Activated T-cell treated with anti-CD3 and anti-CD28 coated beads, Interleukin-2, amount 50 U/mL, for 48 hours (primary cell): ENCODE measurements around the gene KRTAP10-8.
A peak's percentile ranks its signal among the peaks of the same experiment; 100 is the strongest.
"Not testable (repeated sequence)": the region's sequence is repeated elsewhere in the genome, so short reads cannot be mapped to it uniquely, and the experiment has no call there.

ENCODE experiments used
- DNase-seq, 2 experiments: peaks; one replicate each; pipeline ENCODE4 v3.0.0-alpha.2; 2020

The KRTAP10-8 gene

GRCh38 chr21:44579056-44579832 is 32.6 kb upstream of the KRTAP10-8 start:
- DNase-seq: no peak

DNA sequence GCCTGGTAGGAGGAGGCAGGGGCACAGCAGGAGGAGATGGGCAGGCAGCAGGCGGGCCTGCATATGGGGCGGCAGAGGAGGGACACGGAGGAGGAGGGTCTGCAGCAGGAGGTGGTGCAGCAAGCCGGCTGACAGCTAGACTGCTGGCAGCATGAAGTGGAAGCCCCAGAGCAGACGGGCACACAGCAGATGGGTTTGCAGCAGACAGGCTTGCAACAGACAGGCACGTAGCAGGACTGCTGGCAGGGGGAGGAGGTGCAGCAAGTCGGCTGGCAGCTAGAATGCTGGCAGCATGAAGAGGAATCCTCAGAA is 32.1 kb upstream of the KRTAP10-8 start:
- DNase-seq: no peak

DNA sequence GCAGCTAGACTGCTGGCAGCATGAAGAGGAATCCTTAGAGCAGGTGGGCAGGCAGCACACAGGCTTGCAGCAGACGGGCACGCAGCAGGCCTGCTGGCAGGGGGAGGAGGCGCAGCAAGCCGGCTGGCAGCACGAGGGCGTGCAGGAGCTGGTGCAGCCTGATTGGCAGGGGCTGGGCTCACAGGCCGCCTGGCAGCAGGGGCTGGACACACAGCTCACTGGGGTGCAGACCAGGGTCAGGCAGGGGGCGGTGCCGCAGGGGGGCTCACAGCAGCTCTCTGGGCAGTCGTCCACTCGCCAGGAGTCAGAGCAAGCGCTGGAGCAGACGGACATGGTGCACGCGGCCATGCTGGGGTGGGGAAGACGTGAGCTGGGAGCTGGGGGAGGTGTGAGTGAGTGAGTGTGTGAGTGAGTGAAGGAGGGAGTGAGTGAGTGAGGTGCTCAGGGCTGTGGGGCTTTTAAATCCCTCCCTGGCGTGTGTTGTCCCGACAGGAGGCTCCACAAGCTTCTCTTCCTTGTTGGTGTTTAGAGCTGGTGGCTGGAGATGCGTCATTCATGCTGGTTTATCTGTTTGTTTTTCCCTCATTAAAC is 31.6 kb upstream of the KRTAP10-8 start, which contains the start of gene KRTAP10-5:
Gene KRTAP10-5, minus strand, starts transcription at position 374 of the 591 bp plus-strand sequence. Its CDS starts 26 bp downstream, at position 348.
- not testable (repeated sequence) for DNase-seq

GRCh38 chr21:44581158-44581557 is 30.7 kb upstream of the KRTAP10-8 start:
- DNase-seq: no peak

GRCh38 chr21:44582055-44582454 is 29.8 kb upstream of the KRTAP10-8 start:
- DNase-seq: no peak

DNA sequence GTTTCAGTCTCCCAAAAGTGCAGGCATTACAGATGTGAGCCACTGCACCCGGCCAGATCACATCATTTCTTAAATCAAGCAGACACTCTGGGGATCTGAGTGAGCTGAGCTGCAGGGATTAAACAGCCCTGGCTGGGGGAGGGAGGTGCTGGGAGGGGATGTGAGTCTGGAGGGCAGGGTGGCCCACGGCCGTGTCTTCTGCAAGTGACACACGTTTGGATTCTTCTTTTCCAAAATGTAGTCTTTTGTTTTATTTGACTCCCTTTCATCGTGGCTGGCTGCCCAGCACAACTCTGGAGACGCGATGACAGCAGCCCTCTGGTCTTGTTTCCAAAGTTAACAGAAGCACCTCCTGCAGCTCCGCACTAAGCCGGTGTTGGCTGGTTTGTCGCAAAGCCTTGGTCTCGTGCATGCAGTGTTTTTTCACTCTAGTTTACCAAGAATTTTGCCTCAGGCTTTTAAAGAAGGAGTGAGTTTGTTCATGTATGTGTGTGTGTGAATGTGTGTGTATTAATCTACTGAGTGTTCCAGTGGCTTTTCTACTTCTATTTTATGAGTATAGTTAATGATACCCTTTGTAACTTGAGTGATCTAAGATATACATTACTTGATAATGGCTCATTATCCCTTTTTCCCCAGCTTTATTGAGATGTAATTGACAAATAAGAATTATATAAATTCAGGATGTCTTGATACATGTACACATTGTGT is 28.6 kb upstream of the KRTAP10-8 start:
- no peak for DNase-seq

DNA sequence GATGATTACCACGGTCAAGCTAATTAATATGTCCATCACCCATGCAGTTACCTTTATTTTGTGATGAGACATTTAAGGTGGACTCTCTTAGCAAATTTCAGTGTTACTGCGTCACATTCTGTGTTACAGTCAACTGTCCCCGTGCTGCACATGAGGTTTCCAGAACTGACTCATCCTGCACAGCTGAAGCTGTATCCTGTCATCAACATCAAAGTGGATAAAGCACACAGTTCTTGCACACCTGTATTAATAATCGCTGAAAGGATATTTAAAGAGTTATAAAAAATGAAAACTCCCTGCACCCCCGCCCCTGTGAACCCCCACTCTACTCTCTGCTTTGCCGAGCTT is 28.1 kb upstream of the KRTAP10-8 start:
- DNase-seq: peak in 1 of 2 experiments; percentile 33

DNA sequence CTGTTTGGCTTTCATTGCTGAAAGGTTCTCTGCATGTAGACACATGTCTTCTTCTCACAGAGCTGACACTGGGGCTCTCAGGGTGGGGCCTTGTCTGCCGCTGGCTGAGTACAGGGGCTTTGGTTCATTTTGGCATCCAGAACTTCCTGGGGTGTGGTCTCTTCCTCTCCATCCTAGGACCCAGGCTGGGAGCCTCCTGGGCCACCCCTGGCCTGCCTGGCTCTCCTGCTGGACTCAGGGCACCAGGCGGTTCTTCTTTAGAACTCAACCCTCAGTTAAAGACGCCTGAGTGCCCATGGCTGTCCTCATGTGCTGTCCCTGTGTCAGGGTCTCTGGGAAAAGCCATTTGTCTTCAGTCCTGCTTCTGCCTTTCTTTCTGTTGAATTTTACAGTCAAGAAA is 26.0 kb upstream of the KRTAP10-8 start:
- DNase-seq: no peak

- no peak for DNase-seq
These were observed 22.8 kb upstream of the KRTAP10-8 start for GRCh38 chr21:44589094-44589493.

DNA sequence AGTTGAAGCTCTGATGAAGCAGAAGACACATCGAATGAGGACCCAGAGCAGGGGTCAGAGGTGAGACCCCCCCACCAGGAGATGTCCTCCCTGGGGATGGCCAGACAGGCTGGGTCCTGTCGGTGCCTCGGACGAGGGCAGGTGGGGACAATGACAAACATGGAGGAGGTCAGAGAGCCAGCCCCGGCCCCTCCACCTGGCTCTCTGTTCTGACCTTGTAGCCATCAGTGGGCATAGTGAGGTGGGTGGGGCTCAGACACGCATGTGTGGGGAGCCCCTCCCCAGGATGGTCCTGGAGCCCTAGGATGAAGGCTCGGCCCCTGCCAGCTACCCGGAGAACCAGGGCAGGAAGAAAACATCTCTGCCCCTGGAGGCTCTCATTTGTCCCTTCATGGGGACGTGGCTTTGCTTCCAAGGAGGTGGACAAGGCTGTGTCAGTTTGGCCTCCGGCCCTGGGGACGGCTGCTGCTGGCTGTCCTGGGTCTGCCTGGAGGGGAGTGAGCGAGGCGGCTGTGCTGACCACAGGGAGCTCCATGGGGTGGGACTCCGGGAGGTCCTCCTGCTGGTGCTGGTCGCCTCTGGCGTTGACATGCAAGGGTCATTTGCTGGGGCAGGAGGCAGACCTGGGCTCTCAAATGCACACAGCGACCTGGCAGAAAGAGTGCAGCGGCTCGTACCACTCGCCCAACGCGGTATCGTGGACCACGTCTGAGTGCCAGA is 22.1 kb upstream of the KRTAP10-8 start:
- DNase-seq: peak in 1 of 2 experiments; percentile 5

DNA sequence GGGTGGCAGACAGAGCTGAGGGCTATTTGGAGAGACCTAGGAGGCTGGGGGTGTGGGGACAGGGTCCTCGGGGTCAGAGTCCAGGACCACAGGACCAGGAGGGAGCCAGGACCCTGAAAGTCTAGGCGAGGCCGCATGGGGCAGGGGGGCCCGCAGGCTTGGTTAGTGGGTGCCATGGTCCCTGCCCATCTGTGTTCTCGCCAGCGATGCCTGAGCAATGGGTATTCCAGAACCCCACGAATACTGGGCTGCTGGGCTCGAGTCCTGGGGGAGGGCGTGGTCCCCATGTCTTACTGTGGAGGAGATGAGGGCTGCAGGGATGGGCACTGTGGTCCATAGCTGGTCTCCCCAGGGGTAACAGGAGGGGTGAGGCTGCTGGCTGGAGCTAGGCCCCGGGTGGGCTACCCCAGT is 21.6 kb upstream of the KRTAP10-8 start:
- no peak for DNase-seq

GRCh38 chr21:44590897-44591800 is 20.7 kb upstream of the KRTAP10-8 start:
- peak in 1 of 2 experiments; percentile 3 for DNase-seq

DNA sequence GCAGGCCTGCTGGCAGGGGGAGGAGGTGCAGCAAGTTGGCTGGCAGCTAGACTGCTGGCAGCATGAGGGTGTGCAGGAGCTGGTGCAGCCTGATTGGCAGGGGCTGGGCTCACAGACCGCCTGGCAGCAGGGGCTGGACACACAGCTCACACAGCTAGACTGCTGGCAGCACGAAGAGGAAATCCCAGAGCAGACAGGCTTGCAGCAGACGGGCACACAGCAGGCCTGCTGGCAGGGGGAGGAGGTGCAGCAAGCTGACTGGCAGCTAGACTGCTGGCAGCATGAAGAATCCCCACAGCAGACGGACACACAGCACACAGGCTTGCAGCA is 20.1 kb upstream of the KRTAP10-8 start:
- peak in 1 of 2 experiments; percentile 1 for DNase-seq

DNA sequence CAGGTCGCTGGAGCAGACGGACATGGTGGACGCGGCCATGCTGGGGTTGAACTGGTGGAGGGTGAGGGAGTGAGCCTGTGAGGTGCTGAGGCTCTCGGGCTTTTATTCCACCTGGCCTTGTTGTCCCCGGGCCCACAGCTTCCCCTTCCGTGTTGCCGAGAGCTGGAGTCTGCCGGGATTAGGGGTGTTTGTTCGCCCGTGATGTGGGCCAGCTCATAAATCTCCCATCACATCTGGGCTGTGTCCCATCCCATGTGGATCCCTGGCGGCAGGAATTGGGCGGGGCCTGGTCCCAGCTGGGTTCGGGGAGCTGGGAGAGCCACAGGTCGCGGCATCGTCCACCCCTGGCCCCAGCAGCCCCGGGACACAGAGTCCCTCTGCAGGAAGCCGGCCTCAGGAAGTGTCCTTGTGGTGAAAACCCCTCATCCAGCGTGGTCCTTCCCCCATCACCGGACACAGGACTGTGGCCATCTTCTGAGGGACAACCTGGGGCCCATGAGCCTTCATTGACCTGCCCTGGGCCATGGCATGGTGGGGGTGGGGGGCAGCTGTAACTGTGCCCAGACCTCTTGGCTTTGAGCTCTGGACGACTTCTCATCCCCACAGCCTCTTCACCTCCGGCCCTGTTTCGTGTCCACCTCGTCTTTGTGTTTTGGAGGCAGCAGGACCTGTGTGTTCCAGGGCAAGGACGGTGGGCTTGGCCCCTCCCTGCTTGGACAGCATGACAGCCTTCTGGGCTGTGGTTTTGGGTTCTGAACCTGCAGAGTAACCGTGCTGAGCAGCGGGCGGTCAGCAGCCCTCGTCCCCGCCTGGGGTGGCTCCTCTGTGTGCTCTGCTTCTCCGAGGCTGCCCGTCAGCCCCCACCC is 19.2 kb upstream of the KRTAP10-8 start, which contains the start of gene KRTAP10-6:
Gene KRTAP10-6, minus strand, starts transcription at position 60 of the 866 bp plus-strand sequence. Its CDS starts 21 bp downstream, at position 39.
- DNase-seq: peak in 1 of 2 experiments; percentile 12

GRCh38 chr21:44593598-44594405 is 18.1 kb upstream of the KRTAP10-8 start:
- DNase-seq: peak in 1 of 2 experiments; percentile 2

- DNase-seq: no peak
These were observed 17.4 kb upstream of the KRTAP10-8 start for GRCh38 chr21:44594406-44594916.

DNA sequence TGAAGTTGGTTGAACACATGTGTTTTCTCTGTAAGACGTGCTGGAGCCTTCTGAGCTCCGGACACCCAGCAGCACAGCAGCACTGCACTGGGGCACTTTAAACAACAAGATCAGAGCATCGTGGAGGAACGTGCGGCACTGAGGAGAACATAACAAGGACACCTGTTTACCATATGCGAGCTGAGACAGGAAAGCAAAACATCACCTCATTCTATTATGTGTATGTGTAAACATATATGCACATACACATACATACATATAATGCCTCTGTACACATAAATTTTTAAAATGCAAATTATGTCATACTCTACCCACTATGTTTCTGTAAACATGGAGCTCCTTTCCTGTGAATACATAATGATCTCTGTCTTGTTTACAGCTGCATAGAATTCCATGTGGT is 16.4 kb upstream of the KRTAP10-8 start:
- DNase-seq: no peak

DNA sequence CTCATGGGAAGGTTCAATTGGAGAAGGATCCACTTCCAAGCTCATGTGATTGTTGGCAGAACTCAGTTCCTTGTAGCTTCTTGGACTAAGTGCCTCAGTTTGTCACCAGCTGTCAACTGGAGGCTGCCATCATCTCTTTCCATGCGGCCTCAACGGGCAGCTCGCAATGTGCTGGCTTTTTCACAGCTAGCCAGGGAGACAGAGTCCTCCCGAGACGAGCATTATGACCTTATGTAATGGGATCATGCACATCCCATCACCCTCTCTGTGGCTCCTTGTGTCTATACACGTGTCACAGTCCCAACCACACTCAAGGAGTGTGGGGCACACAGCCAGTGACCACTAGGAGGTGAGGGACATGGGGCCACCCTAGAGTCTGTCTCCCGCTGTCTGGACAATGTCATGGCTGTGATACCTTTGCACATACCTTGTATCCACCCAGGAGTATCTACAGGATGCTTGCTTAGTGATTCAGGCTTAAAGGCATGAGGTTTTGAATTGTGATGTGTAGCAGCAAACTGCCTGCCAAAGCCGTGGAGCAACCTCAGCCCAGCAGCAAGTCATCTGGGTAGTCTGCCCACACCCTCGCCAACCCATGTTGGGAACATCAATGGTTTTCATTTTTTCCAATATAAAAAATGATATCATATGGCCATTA is 15.7 kb upstream of the KRTAP10-8 start:
- no peak for DNase-seq

- no peak for DNase-seq
These were observed 13.8 kb upstream of the KRTAP10-8 start for GRCh38 chr21:44598061-44598460.
